Measurements from ENCODE around the gene OR8B4.

- TF ChIP-seq HDGF (IDR thresholded peaks at IDR 0.05; ENCODE audit: borderline replicate concordance): no peak
- TF ChIP-seq CTBP1 (IDR thresholded peaks at IDR 0.05; ENCODE audit: borderline replicate concordance): no peak
- TF ChIP-seq ARNT (IDR thresholded peaks at IDR 0.05): no peak
- TF ChIP-seq SP1 (IDR thresholded peaks at IDR 0.05): no peak
- TF ChIP-seq NFRKB (IDR thresholded peaks at IDR 0.05): no peak
- no peak for TF ChIP-seq ELF4 (IDR thresholded peaks at IDR 0.05)
- no peak for TF ChIP-seq BHLHE40 (IDR thresholded peaks at IDR 0.05; ENCODE audit: borderline replicate concordance)
These were observed 18.2 kb upstream of the OR8B4 start for GRCh38 chr11:124442847-124443246.
